Measurements from ENCODE around the gene MAP2K5.

The MAP2K5 gene

DNA sequence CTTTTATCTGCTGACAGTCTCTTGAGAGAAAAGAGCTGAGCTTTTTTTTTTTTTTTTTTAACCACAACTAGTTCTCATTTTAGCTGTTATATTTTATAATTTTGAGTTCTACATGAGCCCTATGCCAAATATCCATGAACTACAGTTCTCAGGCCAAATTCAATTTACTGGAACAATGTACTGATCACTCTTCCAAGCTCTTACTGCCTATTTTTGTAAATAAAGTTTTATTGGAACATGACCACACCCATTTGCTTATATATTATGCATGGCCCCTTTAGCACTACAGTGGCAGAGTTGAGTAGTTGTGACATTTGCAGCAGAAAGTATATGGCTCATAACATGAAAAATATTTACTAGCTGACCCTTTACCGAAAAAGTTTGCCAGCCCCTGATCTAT lies 153.6 kb downstream of the MAP2K5 start:
- no peak overlapping the region for H3K27ac ChIP-seq (ENCODE audit: extremely low read depth, low read depth, low read length)
- ChIA-PET CTCF (interaction anchor here (1.1 kb wide), 1 partner anchor 7 kb away, joined by 3 read pairs; no protein-coding TSS in a partner anchor), POLR2A (no interaction called here)

DNA sequence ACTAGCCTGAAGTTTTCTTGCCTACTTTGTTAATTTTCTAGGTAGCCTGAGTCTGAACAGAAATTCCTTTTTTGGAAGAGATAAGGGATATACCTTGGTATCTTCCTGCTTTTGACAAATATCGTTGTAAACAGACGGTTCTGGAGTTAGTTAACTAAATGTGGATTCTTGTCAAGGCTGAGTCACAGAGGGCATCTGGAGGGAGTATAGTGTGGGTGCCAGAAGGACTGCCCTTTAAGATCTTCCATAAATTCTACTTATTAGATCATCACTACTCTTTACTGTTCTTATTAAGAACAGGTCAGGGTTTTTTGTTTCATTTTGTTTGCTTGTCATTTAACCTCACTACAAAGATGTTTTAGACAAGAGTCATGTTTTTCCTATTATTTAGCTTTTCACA lies 157.5 kb downstream of the MAP2K5 start:
- H3K4me3 ChIP-seq (ENCODE audit: low read depth, low read length), result no peak overlapping the region
- no peaks in the 10 kb centered on the region for H3K4me1 ChIP-seq (ENCODE audit: control insufficient read depth, insufficient read depth, low read length)
- no peak for TF ChIP-seq ZNF621 (tag by site-specific recombination; IDR thresholded peaks at IDR 0.05)
- TF ChIP-seq ZNF211 (tag by site-specific recombination; IDR thresholded peaks at IDR 0.05; ENCODE audit: low read depth), result no peak
- no peak for TF ChIP-seq ZBTB17 (tag by site-specific recombination; IDR thresholded peaks at IDR 0.05)
- TF ChIP-seq ZNF335 (tag by site-specific recombination; conservative IDR thresholded peaks at IDR 0.05), result no peak
- no peak for TF ChIP-seq ZEB2 (tag by site-specific recombination; IDR thresholded peaks at IDR 0.05)
- TF ChIP-seq ZFHX2 (tag by site-specific recombination; conservative IDR thresholded peaks at IDR 0.05), result no peak
- TF ChIP-seq, protein P1, sequence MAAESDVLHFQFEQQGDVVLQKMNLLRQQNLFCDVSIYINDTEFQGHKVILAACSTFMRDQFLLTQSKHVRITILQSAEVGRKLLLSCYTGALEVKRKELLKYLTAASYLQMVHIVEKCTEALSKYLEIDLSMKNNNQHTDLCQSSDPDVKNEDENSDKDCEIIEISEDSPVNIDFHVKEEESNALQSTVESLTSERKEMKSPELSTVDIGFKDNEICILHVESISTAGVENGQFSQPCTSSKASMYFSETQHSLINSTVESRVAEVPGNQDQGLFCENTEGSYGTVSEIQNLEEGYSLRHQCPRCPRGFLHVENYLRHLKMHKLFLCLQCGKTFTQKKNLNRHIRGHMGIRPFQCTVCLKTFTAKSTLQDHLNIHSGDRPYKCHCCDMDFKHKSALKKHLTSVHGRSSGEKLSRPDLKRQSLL (tag by site-specific recombination; IDR thresholded peaks at IDR 0.05), result no peak
- TF ChIP-seq, protein P2, sequence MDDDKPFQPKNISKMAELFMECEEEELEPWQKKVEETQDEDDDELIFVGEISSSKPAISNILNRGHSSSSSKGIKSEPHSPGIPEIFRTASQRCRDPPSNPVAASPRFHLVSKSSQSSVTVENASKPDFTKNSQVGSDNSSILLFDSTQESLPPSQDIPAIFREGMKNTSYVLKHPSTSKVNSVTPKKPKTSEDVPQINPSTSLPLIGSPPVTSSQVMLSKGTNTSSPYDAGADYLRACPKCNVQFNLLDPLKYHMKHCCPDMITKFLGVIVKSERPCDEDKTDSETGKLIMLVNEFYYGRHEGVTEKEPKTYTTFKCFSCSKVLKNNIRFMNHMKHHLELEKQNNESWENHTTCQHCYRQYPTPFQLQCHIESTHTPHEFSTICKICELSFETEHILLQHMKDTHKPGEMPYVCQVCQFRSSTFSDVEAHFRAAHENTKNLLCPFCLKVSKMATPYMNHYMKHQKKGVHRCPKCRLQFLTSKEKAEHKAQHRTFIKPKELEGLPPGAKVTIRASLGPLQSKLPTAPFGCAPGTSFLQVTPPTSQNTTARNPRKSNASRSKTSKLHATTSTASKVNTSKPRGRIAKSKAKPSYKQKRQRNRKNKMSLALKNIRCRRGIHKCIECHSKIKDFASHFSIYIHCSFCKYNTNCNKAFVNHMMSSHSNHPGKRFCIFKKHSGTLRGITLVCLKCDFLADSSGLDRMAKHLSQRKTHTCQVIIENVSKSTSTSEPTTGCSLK (tag by site-specific recombination; IDR thresholded peaks at IDR 0.05), result no peak
- TF ChIP-seq ZFP37 (tag by site-specific recombination; IDR thresholded peaks at IDR 0.05), result no peak
- no peak for TF ChIP-seq ZNF404 (tag by site-specific recombination; IDR thresholded peaks at IDR 0.05)
- TF ChIP-seq, protein P3, sequence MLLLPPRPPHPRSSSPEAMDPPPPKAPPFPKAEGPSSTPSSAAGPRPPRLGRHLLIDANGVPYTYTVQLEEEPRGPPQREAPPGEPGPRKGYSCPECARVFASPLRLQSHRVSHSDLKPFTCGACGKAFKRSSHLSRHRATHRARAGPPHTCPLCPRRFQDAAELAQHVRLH (tag by site-specific recombination; IDR thresholded peaks at IDR 0.05), result no peak
- TF ChIP-seq, protein P4, sequence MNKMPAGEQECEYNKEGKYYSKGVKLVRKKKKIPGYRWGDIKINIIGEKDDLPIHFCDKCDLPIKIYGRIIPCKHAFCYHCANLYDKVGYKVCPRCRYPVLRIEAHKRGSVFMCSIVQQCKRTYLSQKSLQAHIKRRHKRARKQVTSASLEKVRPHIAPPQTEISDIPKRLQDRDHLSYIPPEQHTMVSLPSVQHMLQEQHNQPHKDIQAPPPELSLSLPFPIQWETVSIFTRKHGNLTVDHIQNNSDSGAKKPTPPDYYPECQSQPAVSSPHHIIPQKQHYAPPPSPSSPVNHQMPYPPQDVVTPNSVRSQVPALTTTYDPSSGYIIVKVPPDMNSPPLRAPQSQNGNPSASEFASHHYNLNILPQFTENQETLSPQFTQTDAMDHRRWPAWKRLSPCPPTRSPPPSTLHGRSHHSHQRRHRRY (tag by site-specific recombination; IDR thresholded peaks at IDR 0.05), result no peak
- no peak for TF ChIP-seq ZNF223 (tag by site-specific recombination; IDR thresholded peaks at IDR 0.05)
- TF ChIP-seq ZNF747 (tag by site-specific recombination; IDR thresholded peaks at IDR 0.05), result no peak
- no peak for TF ChIP-seq ZNF324 (tag by site-specific recombination; IDR thresholded peaks at IDR 0.05)
- no peak for TF ChIP-seq ZNF423 (tag by site-specific recombination; IDR thresholded peaks at IDR 0.05)
- no peak for TF ChIP-seq ZNF544 (tag by site-specific recombination; IDR thresholded peaks at IDR 0.05)
- TF ChIP-seq, protein P5, sequence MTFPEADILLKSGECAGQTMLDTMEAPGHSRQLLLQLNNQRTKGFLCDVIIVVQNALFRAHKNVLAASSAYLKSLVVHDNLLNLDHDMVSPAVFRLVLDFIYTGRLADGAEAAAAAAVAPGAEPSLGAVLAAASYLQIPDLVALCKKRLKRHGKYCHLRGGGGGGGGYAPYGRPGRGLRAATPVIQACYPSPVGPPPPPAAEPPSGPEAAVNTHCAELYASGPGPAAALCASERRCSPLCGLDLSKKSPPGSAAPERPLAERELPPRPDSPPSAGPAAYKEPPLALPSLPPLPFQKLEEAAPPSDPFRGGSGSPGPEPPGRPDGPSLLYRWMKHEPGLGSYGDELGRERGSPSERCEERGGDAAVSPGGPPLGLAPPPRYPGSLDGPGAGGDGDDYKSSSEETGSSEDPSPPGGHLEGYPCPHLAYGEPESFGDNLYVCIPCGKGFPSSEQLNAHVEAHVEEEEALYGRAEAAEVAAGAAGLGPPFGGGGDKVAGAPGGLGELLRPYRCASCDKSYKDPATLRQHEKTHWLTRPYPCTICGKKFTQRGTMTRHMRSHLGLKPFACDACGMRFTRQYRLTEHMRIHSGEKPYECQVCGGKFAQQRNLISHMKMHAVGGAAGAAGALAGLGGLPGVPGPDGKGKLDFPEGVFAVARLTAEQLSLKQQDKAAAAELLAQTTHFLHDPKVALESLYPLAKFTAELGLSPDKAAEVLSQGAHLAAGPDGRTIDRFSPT (tag by site-specific recombination; IDR thresholded peaks at IDR 0.05), result no peak
- ChIA-PET CTCF (no interaction called here), POLR2A (no interaction called here)
- no peaks in the 10 kb centered on the region; a peak in 1 of 3 replicates for H3K36me3 ChIP-seq (ENCODE audit: control insufficient read depth in 2 of 2, insufficient read depth in 1 of 2, low read length in 2 of 2)
- H3K27ac ChIP-seq (ENCODE audit: extremely low read depth, low read depth, low read length), result no peak overlapping the region
- H3K9me3 ChIP-seq (ENCODE audit: control insufficient read depth, insufficient read depth, low read depth, low read length), result no peaks in the 10 kb centered on the region; the same call in 1 of the 2 replicates

More for the DNA sequence above, 153.6 kb downstream of the MAP2K5 start:
- Histone ChIP-seq H3K9me3 (ENCODE audit: control insufficient read depth, insufficient read depth, low read depth, low read length) (no peaks in the 10 kb centered on the region; the same call in 1 of the 2 replicates), H3K4me1 (ENCODE audit: control insufficient read depth, insufficient read depth, low read length) (peaks cover 28% of the 10 kb centered on the region), H3K36me3 (ENCODE audit: control insufficient read depth in 2 of 2, insufficient read depth in 1 of 2, low read length in 2 of 2) (no peaks in the 10 kb centered on the region), H3K4me3 (ENCODE audit: low read depth, low read length) (no peak overlapping the region)
- TF ChIP-seq, protein P6, sequence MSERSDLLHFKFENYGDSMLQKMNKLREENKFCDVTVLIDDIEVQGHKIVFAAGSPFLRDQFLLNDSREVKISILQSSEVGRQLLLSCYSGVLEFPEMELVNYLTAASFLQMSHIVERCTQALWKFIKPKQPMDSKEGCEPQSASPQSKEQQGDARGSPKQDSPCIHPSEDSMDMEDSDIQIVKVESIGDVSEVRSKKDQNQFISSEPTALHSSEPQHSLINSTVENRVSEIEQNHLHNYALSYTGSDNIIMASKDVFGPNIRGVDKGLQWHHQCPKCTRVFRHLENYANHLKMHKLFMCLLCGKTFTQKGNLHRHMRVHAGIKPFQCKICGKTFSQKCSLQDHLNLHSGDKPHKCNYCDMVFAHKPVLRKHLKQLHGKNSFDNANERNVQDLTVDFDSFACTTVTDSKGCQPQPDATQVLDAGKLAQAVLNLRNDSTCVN (tag by site-specific recombination; optimal IDR thresholded peaks at IDR 0.05), result no peak
- TF ChIP-seq ZNF37A (tag by site-specific recombination; IDR thresholded peaks at IDR 0.05) (no peak), ZNF221 (tag by site-specific recombination; IDR thresholded peaks at IDR 0.05; ENCODE audit: borderline replicate concordance) (no peak), ZNF624 (tag by site-specific recombination; IDR thresholded peaks at IDR 0.05) (no peak), HOXC10 (CRISPR knock-in tag; IDR thresholded peaks at IDR 0.05) (no peak), GLIS2 (tag by site-specific recombination; IDR thresholded peaks at IDR 0.05) (no peak), ZNF707 (tag by site-specific recombination; IDR thresholded peaks at IDR 0.05) (no peak), IKZF3 (tag by site-specific recombination; IDR thresholded peaks at IDR 0.05) (no peak)
- TF ChIP-seq, protein P7, sequence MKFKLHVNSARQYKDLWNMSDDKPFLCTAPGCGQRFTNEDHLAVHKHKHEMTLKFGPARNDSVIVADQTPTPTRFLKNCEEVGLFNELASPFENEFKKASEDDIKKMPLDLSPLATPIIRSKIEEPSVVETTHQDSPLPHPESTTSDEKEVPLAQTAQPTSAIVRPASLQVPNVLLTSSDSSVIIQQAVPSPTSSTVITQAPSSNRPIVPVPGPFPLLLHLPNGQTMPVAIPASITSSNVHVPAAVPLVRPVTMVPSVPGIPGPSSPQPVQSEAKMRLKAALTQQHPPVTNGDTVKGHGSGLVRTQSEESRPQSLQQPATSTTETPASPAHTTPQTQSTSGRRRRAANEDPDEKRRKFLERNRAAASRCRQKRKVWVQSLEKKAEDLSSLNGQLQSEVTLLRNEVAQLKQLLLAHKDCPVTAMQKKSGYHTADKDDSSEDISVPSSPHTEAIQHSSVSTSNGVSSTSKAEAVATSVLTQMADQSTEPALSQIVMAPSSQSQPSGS (tag by site-specific recombination; IDR thresholded peaks at IDR 0.05; ENCODE audit: low read depth), result no peak
- TF ChIP-seq, protein P8, sequence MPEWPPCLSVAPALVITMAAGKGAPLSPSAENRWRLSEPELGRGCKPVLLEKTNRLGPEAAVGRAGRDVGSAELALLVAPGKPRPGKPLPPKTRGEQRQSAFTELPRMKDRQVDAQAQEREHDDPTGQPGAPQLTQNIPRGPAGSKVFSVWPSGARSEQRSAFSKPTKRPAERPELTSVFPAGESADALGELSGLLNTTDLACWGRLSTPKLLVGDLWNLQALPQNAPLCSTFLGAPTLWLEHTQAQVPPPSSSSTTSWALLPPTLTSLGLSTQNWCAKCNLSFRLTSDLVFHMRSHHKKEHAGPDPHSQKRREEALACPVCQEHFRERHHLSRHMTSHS (tag by site-specific recombination; IDR thresholded peaks at IDR 0.05), result no peak
